Measurements from ENCODE around the gene TRIM69.

TRIM69 gene

DNA sequence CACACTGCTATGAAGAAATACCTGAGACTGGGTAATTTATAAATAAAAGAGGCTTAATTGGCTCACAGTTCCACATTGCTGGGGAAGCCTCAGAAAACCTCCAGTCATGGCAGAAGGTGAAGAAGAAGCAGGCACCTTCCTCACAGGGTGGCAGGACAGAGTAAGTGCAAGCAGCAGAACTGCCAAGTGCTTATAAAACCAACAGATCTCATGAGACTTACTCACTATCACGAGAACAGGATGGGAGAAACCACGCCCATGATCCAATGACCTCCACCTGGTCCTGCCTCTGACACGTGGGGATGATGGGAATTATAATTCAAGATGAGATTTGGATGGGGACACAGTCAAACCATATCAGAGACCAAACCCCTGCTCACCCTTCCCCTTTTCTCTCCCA, 75.0 kb downstream of the TRIM69 start:
- DNase-seq: peak; percentile 62

DNA sequence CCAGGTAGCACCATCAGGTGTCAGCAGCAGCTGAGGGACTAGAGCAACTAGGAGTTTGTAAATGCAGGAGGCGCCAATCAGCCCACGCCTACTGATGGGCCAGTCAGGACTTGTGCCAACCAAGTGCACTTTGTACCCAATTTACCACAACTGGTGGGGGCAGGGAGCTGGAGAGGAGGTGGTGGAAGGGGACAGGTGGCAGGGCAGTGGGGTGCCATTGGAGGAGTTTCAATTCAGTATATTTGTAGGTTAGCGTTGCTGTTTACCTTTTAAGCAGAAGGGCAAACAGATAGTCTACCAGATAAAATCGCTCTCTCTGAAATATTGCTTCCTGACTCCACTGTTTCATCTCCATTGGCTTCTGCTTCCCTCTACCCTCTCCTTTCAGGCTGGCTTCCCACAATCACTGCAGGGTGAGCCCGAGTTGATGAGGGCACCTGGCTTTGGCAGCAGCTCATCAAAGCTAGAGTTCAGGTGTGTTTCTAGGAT, 75.7 kb downstream of the TRIM69 start:
- DNase-seq: peak; percentile 91

DNA sequence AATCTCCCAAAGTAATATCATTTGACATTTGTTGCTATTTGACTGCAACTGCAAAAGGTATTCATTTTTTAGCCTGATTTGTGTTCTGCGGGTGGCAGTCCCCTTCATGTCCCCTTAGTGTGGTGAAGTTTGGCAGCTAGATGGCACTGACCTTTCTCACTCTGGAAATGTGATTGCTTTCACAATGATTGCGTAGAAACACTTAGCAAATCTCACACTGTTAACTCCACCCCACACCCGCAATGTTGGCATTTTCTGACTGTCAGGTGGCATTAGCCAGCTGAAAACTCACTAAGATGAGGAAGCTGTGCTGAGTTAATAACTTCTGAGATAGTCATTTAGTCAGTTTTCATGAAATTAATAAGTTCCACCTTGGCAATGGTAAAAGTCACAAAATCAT, 76.9 kb downstream of the TRIM69 start:
- DNase-seq: no peak

Measured in NCI-H1105 treated with DMSO at 0.1 percent for 48 hours (cell line).